AG10803 (cell line): Measurements from ENCODE around the gene DISP3.

Experiments used
- DNase-seq: peaks from one replicate; pipeline ENCODE4 v3.0.0; 2010; ENCODE audit warnings: low read depth
- H3K4me3 ChIP-seq: 2 replicates; pipeline ENCODE4 v1.5.1; 2011; ENCODE audit warnings: mild to moderate bottlenecking, low read length, control low read depth
- CTCF ChIP-seq: conservative IDR thresholded peaks from 2 replicates; pipeline ENCODE4 v1.5.1; 2011; ENCODE audit warnings: mild to moderate bottlenecking, low read length, control low read depth, inconsistent platforms

Gene DISP3

GRCh38 chr1:11570821-11571380, 91.9 kb downstream of the DISP3 start:
- no peak overlapping the region for H3K4me3 ChIP-seq
- no peak for TF ChIP-seq CTCF
- no peak for DNase-seq

GRCh38 chr1:11571906-11572616, 93.1 kb downstream of the DISP3 start:
- no peak for DNase-seq
- no peak overlapping the region for H3K4me3 ChIP-seq
- 0 out of 2 replicates have a peak, but pooled peaks have one; percentile 10 for TF ChIP-seq CTCF

DNA sequence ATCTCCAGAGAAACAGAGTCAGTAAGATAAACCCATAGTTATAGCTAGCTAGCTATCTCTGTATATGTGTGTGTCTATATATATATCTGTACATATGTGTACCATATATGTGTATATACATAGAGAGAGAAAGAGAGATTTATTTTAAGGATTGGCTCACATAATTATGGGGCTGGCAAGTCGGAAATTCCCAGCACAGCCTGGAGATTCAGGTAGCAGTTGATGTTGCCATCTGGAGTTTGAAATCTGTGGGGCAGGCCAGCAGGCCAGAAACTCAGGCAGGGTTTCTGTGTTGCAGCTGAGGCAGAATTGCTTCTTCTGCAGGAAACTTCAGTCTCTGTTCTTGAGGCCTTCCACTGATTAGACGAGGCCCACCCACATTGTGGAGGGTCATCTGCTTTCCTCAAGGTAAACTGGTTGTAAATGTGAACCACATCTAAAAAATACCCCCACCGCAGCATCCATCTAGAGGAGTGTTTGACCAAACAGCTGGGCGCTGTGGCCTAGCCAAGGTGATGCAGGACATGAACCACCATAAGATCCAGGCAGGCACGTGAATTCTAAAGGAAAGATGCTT, 94.2 kb downstream of the DISP3 start:
- H3K4me3 ChIP-seq: no peak overlapping the region
- no peak for DNase-seq
- no peak for TF ChIP-seq CTCF

DNA sequence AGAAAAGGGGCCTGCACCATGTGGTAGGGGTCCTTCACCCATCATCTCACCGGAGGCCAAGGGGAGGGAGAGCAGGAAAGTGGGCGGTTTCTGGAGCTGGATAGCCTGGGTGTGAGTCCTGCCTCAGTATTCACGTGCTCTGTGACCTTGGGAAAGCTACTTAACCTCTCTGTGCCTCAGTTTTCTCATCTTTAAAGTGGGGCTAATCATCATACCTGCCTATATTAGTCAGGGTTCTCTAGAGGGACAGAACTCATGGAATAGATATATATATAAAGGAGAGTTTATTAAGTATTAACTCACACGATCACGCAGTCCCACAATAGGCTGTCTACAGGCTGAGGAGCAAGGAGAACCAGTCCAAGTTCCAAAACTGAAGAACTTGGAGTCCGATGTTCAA, 96.6 kb downstream of the DISP3 start:
- no peak overlapping the region for H3K4me3 ChIP-seq
- no peak for DNase-seq
- no peak for TF ChIP-seq CTCF

DNA sequence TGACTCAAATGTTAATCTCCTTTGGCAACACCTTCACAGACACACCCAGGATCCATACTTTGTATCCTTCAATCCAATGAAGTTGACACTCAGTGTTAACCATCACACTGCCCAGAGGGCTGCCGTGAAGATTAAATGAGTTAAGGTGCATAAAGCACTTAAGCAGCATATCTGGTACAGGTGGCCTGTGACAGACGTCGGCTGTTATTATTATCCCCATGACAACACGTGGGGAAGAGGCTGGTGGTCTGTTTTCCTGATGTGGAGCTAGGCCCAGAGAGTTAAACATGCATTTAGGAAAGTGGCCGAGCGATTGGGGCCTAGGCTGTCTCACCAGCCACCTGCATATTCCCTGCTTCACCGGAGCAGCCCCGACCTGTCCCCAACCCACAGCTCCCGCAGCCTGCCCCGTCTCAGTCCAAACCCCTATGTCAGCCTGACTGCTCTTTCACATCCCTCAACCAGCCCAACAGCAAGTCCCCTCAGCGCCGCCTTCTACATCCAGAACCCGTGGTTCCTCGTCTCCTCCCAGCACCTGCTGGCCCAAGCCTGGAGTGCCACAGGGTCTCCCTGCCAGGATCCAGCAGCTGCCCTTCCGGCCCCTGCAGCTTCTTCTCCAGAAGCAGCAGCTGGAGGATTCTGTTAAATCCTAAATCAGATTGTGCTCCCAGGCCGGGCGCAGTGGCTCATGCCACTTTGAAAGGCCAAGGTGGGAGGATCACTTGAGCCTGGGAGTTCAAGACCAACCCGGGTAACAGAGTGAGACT, 97.3 kb downstream of the DISP3 start:
- H3K4me3 ChIP-seq: no peak overlapping the region
- no peak for TF ChIP-seq CTCF
- DNase-seq: no peak

- no peak overlapping the region for H3K4me3 ChIP-seq
- no peak for TF ChIP-seq CTCF
- no peak for DNase-seq
Measured at GRCh38 chr1:11578004-11578403, 99.0 kb downstream of the DISP3 start.
